Right cardiac atrium (tissue), 5 donors: ENCODE data around the gene SHQ1. TPM values are rescaled to one million over a fixed set of nuclear protein-coding genes. Genes with fewer than 3 reads are reported as not detected.

Experiments used
- ATAC-seq, 2 donors: fragments of 200-7000 bp; cut with Tn5 transposase; one replicate each; pipeline versions ENCODE4 v1.8.0 to v1.9.1; 2020; ENCODE audit warnings: moderate library complexity in 2 of 2, mild to moderate bottlenecking in 1 of 2
- DNase-seq, 3 donors: peaks; one replicate each; pipeline ENCODE4 v3.0.0-alpha.2; 2020
- H3K27ac ChIP-seq: one replicate; pipeline ENCODE4 v1.5.1; 2013; ENCODE audit warnings: mild to moderate bottlenecking, low read length, control low read depth, moderate library complexity
- H3K27me3 ChIP-seq: one replicate; pipeline ENCODE4 v1.6.1; 2013; ENCODE audit not compliant: control insufficient read depth, insufficient read depth
- H3K4me1 ChIP-seq: one replicate; pipeline ENCODE4 v1.6.1; 2013; ENCODE audit warnings: low read length; ENCODE audit not compliant: control insufficient read depth, insufficient read depth
- H3K4me3 ChIP-seq: one replicate; pipeline ENCODE4 v1.5.1; 2013; ENCODE audit warnings: low read length, control low read depth
- H3K9me3 ChIP-seq: one replicate; pipeline ENCODE4 v1.6.1; 2013; ENCODE audit warnings: low read length; ENCODE audit not compliant: control insufficient read depth
- WGBS: extraction: QIAGEN DNeasy Blood & Tissue Kit; methylation state at CpG from one replicate; pipeline ENCODE4 v1.1.7; 2013; 5-methylcytosine and 5-hydroxymethylcytosine counted together
- intact Hi-C, 4 donors: fragments of 100-400 bp; cut with DNase I; formaldehyde crosslinking; loops; one replicate each; pipeline versions ENCODE4 v1.11.0 to v1.14.0; 2022 to 2023
- polyA plus RNA-seq: library from polyadenylated mRNA; stranded (reverse); fragments of 200-250 nt; gene quantifications from one replicate; pipeline ENCODE4 v1.2.3, GENCODE V29; 2013
- total RNA-seq, 4 donors: library from RNA; stranded (reverse); fragmentation: NEBNext Ultra II Directional; extraction: Animal tissue kit (Norgen Biotek cat#: 25700); gene quantifications; one replicate each; pipeline ENCODE4 v1.2.1, GENCODE V29; 2021
- donor health status: healthy with polysubstance abuse.
- donor health status: DM: no; HTN: yes; CAD: no.
- donor health status: DM: no; HTN: no; CAD: no.
- donor health status: DM: no; HTN: yes; CAD: no; lungs with severe emphysema.
- donor health status: DM: yes; HTN: yes; CAD: no.

The SHQ1 gene
- total and polyA plus RNA-seq, 5 donors = 10.7 to 27.1 (median 22.4) TPM

GRCh38 chr3:72847282-72847681, 963 bp downstream of the SHQ1 start:
- ATAC-seq = no peak
- Histone ChIP-seq H3K9me3 (no peaks in the 10 kb centered on the region), H3K27me3 (no peaks in the 10 kb centered on the region), H3K4me3 (peak overlapping the region; percentile 96), H3K4me1 (no peaks in the 10 kb centered on the region), H3K27ac (peak overlapping the region; percentile 90)
- no peak for DNase-seq
- intact Hi-C loops = loop anchor here in 2 of 4 donors (10.0 kb wide), 2 partner anchors 228 to 238 kb away; no protein-coding TSS in a partner anchor
- WGBS = 8% methylated on average over 6 of the region's 6 CpGs

GRCh38 chr3:72846166-72846565, 2.1 kb downstream of the SHQ1 start:
- intact Hi-C loops = loop anchor here in 2 of 4 donors (10.0 kb wide), 2 partner anchors 229 to 239 kb away; no protein-coding TSS in a partner anchor
- Histone ChIP-seq H3K4me3 (no peak overlapping the region), H3K27ac (no peak overlapping the region), H3K9me3 (no peaks in the 10 kb centered on the region), H3K4me1 (no peaks in the 10 kb centered on the region), H3K27me3 (no peaks in the 10 kb centered on the region)
- 93% methylated on average over 10 of the region's 10 CpGs for WGBS
- ATAC-seq = no peak
- DNase-seq = no peak

GRCh38 chr3:72844436-72844993, 3.7 kb downstream of the SHQ1 start:
- Histone ChIP-seq H3K27me3 (no peaks in the 10 kb centered on the region), H3K4me1 (no peaks in the 10 kb centered on the region), H3K27ac (no peak overlapping the region), H3K4me3 (no peak overlapping the region), H3K9me3 (no peaks in the 10 kb centered on the region)
- intact Hi-C loops = loop anchor here in 2 of 4 donors (10.0 kb wide), 2 partner anchors 230 to 240 kb away; no protein-coding TSS in a partner anchor
- WGBS = 98% methylated on average over 1 of the region's 1 CpG
- ATAC-seq = no peak
- DNase-seq = no peak

GRCh38 chr3:72839057-72839456, 9.2 kb downstream of the SHQ1 start:
- no peak for DNase-seq
- Histone ChIP-seq H3K27ac (no peak overlapping the region), H3K27me3 (no peaks in the 10 kb centered on the region), H3K9me3 (no peaks in the 10 kb centered on the region), H3K4me3 (no peak overlapping the region), H3K4me1 (peaks cover 2% of the 10 kb centered on the region)
- no peak for ATAC-seq
- intact Hi-C loops = no loop called here
- 85% methylated on average over 3 of the region's 3 CpGs for WGBS

- no peaks in the 10 kb centered on the region for H3K9me3 ChIP-seq
- H3K27me3 ChIP-seq = no peaks in the 10 kb centered on the region
- intact Hi-C loops = no loop called here
- H3K27ac ChIP-seq = no peak overlapping the region
- ATAC-seq (peak; percentile 93 to 96), DNase-seq (peak; percentile 75 to 90 (median 89))
- 60% methylated on average over 3 of the region's 3 CpGs for WGBS
- H3K4me1 ChIP-seq = peaks cover 2% of the 10 kb centered on the region
- no peak overlapping the region for H3K4me3 ChIP-seq
Observed at GRCh38 chr3:72836923-72837322, 11.3 kb downstream of the SHQ1 start.

GRCh38 chr3:72836416-72836815, 11.8 kb downstream of the SHQ1 start:
- peaks cover 2% of the 10 kb centered on the region for H3K4me1 ChIP-seq
- 94% methylated on average over 3 of the region's 3 CpGs for WGBS
- intact Hi-C loops = no loop called here
- H3K27me3 ChIP-seq = no peaks in the 10 kb centered on the region
- no peak overlapping the region for H3K27ac ChIP-seq
- ATAC-seq (peak in 1 of 2 donors; percentile 50), DNase-seq (no peak)
- H3K9me3 ChIP-seq = no peaks in the 10 kb centered on the region
- no peak overlapping the region for H3K4me3 ChIP-seq

GRCh38 chr3:72830452-72831223, 17.6 kb downstream of the SHQ1 start:
- no peak for ATAC-seq
- H3K4me1 ChIP-seq = no peaks in the 10 kb centered on the region
- H3K9me3 ChIP-seq = no peaks in the 10 kb centered on the region
- no peak overlapping the region for H3K4me3 ChIP-seq
- no peaks in the 10 kb centered on the region for H3K27me3 ChIP-seq
- no peak for DNase-seq
- intact Hi-C loops = no loop called here
- H3K27ac ChIP-seq = no peak overlapping the region

- intact Hi-C loops = loop anchor here (10.0 kb wide), 3 partner anchors 875 to 1105 kb away; partner anchors contain the start of gene EIF4E3 (in 3 of the 4)
- no peak overlapping the region for H3K4me3 ChIP-seq
- no peak overlapping the region for H3K27ac ChIP-seq
- H3K27me3 ChIP-seq = no peaks in the 10 kb centered on the region
- DNase-seq (no peak), ATAC-seq (no peak)
- H3K4me1 ChIP-seq = no peaks in the 10 kb centered on the region
- H3K9me3 ChIP-seq = no peaks in the 10 kb centered on the region
Observed at GRCh38 chr3:72829701-72830100, 18.5 kb downstream of the SHQ1 start.

GRCh38 chr3:72821161-72821781, 27.0 kb downstream of the SHQ1 start:
- WGBS = 29% methylated on average over 8 of the region's 8 CpGs
- peak; percentile 86 to 90 for ATAC-seq
- intact Hi-C loops = loop anchor here (2.0 to 10.0 kb wide), 6 partner anchors 866 to 1096 kb away; partner anchors contain the start of gene EIF4E3 (in 3 of the 4)
- Histone ChIP-seq H3K27me3 (no peaks in the 10 kb centered on the region), H3K4me1 (peaks cover 4% of the 10 kb centered on the region), H3K9me3 (no peaks in the 10 kb centered on the region), H3K4me3 (no peak overlapping the region), H3K27ac (peak overlapping the region; percentile 89)
- DNase-seq = peak in 1 of 3 donors; percentile 18

- peak overlapping the region; percentile 41 for H3K27ac ChIP-seq
- DNase-seq = no peak
- H3K9me3 ChIP-seq = no peaks in the 10 kb centered on the region
- no peaks in the 10 kb centered on the region for H3K27me3 ChIP-seq
- peaks cover 4% of the 10 kb centered on the region for H3K4me1 ChIP-seq
- peak overlapping the region; percentile 7 for H3K4me3 ChIP-seq
- peak; percentile 66 to 77 for ATAC-seq
- intact Hi-C loops = loop anchor here (2.0 to 10.0 kb wide), 6 partner anchors 866 to 1096 kb away; partner anchors contain the start of gene EIF4E3 (in 3 of the 4)
Observed at GRCh38 chr3:72820415-72820814, 27.8 kb downstream of the SHQ1 start.

- no peak for DNase-seq
- H3K27ac ChIP-seq = no peak overlapping the region
- no peak overlapping the region for H3K4me3 ChIP-seq
- peak in 1 of 2 donors; percentile 77 for ATAC-seq
- 89% methylated on average over 1 of the region's 1 CpG for WGBS
- peaks cover 4% of the 10 kb centered on the region for H3K4me1 ChIP-seq
- H3K27me3 ChIP-seq = no peaks in the 10 kb centered on the region
- intact Hi-C loops = loop anchor here in 3 of 4 donors (10.0 kb wide), 2 partner anchors 144 to 154 kb away; no protein-coding TSS in a partner anchor
- no peaks in the 10 kb centered on the region for H3K9me3 ChIP-seq
Observed at GRCh38 chr3:72818905-72819304, 29.3 kb downstream of the SHQ1 start.
